DOHH2 (cell line): ENCODE results near the gene EGLN1.

Source experiments
- H3F3A ChIP-seq: fragments of 200-600 bp; sonication (generic), shearing (Covaris generic); 2 replicates; pipeline ENCODE4 v1.6.0; 2016; ENCODE audit warnings: antibody characterized with exemption, mild to moderate bottlenecking; ENCODE audit not compliant: control insufficient read depth, insufficient read depth
- H3K27ac ChIP-seq: fragments of 200-600 bp; sonication (generic); 2 replicates; pipeline ENCODE4 v1.5.1; 2014; ENCODE audit warnings: low read depth, mild to moderate bottlenecking, low read length, moderate library complexity
- H3K27me3 ChIP-seq: fragments of 200-600 bp; sonication (generic); 2 replicates; pipeline ENCODE4 v1.6.1; 2014; ENCODE audit warnings: mild to moderate bottlenecking, low read length, mixed read lengths; ENCODE audit not compliant: control insufficient read depth
- H3K36me3 ChIP-seq: fragments of 200-600 bp; sonication (generic); 2 replicates; pipeline ENCODE4 v1.6.1; 2014; ENCODE audit warnings: mild to moderate bottlenecking, low read length, moderate library complexity, mixed read lengths; ENCODE audit not compliant: control insufficient read depth
- H3K4me1 ChIP-seq: fragments of 200-600 bp; sonication (generic); 2 replicates; pipeline ENCODE4 v1.6.1; 2014; ENCODE audit warnings: mild to moderate bottlenecking, low read length, mixed read lengths; ENCODE audit not compliant: control insufficient read depth
- H3K4me2 ChIP-seq: fragments of 200-600 bp; sonication (generic); 2 replicates; pipeline ENCODE4 v1.6.0; 2014; ENCODE audit warnings: mild to moderate bottlenecking, low read length, moderate library complexity
- H3K4me3 ChIP-seq: fragments of 200-600 bp; sonication (generic); 2 replicates; pipeline ENCODE4 v1.5.1; 2014; ENCODE audit warnings: mild to moderate bottlenecking, low read length, mixed read lengths
- H3K79me2 ChIP-seq: fragments of 200-600 bp; sonication (generic); 2 replicates; pipeline ENCODE4 v1.6.1; 2014; ENCODE audit warnings: mild to moderate bottlenecking, low read length, mixed read lengths; ENCODE audit not compliant: control insufficient read depth
- H3K9me2 ChIP-seq: fragments of 200-600 bp; sonication (generic); replicated peaks from 2 replicates; pipeline ENCODE4 v1.6.1; 2014; ENCODE audit warnings: mild to moderate bottlenecking, low read length, mixed read lengths; ENCODE audit not compliant: control insufficient read depth
- H3K9me3 ChIP-seq: fragments of 200-600 bp; sonication (generic); 2 replicates; pipeline ENCODE4 v1.6.1; 2014; ENCODE audit warnings: antibody characterized with exemption, low read length, mixed read lengths; ENCODE audit not compliant: control insufficient read depth, insufficient read depth
- H4K20me1 ChIP-seq: fragments of 200-600 bp; sonication (generic); 2 replicates; pipeline ENCODE4 v1.6.0; 2014; ENCODE audit warnings: low read depth, mild to moderate bottlenecking, antibody characterized with exemption, low read length, moderate library complexity; ENCODE audit not compliant: control insufficient read depth, insufficient read depth
- EZH2phosphoT487 ChIP-seq: fragments of 200-600 bp; sonication (generic); IDR thresholded peaks from 2 replicates; pipeline ENCODE4 v1.6.1; 2017; ENCODE audit warnings: borderline replicate concordance, mild to moderate bottlenecking, antibody characterized with exemption, low read length, moderate library complexity, mixed read lengths
- TF ChIP-seq, protein P1 (sequence below): fragments of 200-600 bp; sonication (generic); IDR thresholded peaks from one replicate; pipeline ENCODE4 v1.5.1; 2014; ENCODE audit warnings: antibody characterized with exemption, mild to moderate bottlenecking, low read depth, low read length; ENCODE audit not compliant: poor library complexity, severe bottlenecking

The EGLN1 gene

DNA sequence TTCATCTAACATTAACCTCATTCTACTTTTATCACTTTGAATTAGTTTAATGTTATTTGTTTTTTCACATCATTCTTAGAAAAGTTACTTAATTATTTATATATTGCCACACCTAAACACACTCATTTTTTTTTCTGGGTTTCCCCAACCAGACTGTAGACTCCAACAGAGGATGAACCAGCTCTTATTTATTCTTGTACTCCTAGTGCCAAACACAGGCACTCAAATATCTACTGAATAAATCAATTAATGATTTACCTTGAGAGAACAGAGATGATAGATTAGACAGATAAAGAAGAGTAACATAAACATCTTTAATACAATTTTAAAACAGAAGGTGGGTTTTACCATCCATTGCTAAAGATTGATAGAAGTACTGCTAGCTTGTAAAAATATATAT lies 35.6 kb downstream of the EGLN1 start:
- TF ChIP-seq EZH2phosphoT487, result no peak
- TF ChIP-seq, protein P1, sequence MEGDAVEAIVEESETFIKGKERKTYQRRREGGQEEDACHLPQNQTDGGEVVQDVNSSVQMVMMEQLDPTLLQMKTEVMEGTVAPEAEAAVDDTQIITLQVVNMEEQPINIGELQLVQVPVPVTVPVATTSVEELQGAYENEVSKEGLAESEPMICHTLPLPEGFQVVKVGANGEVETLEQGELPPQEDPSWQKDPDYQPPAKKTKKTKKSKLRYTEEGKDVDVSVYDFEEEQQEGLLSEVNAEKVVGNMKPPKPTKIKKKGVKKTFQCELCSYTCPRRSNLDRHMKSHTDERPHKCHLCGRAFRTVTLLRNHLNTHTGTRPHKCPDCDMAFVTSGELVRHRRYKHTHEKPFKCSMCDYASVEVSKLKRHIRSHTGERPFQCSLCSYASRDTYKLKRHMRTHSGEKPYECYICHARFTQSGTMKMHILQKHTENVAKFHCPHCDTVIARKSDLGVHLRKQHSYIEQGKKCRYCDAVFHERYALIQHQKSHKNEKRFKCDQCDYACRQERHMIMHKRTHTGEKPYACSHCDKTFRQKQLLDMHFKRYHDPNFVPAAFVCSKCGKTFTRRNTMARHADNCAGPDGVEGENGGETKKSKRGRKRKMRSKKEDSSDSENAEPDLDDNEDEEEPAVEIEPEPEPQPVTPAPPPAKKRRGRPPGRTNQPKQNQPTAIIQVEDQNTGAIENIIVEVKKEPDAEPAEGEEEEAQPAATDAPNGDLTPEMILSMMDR, result no peak
- Histone ChIP-seq H3K27ac (no peak overlapping the region), H4K20me1 (peaks cover 5% of the 10 kb centered on the region; the same call in 1 of the 2 replicates)

DNA sequence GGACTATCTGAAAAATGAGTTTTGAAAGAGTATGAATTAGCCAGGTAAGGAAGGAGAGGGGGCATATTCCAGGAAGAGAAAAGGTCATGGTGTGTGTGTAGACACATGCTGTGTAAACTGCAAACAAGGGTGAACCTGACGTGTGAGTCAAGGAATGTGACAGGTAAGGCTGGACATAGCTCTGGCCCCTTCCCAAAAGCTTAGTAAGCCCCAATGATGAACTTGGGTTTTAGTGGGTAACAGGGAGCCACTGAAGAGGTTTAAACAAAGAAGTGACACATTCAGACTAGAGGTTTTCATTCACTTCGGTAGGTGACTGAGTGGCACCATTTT lies 36.7 kb downstream of the EGLN1 start:
- Histone ChIP-seq H3K4me2 (no peak overlapping the region), H3K27me3 (no peaks in the 10 kb centered on the region), H4K20me1 (peaks cover 5% of the 10 kb centered on the region; the same call in 1 of the 2 replicates), H3K36me3 (no peaks in the 10 kb centered on the region), H3K9me2 (no peaks in the 10 kb centered on the region), H3K9me3 (no peaks in the 10 kb centered on the region), H3K4me3 (no peak overlapping the region), H3K4me1 (peaks cover 18% of the 10 kb centered on the region), H3K27ac (no peak overlapping the region), H3F3A (0 out of 2 replicates have a peak, but pooled peaks cover 4% of the 10 kb centered on the region), H3K79me2 (peaks cover 68% of the 10 kb centered on the region)
- TF ChIP-seq EZH2phosphoT487, result no peak
- TF ChIP-seq, protein P1, result no peak

More for the DNA sequence above, 35.6 kb downstream of the EGLN1 start:
- H3F3A ChIP-seq, result 0 out of 2 replicates have a peak, but pooled peaks cover 4% of the 10 kb centered on the region
- no peak overlapping the region for H3K4me2 ChIP-seq
- peaks cover 18% of the 10 kb centered on the region for H3K4me1 ChIP-seq
- no peaks in the 10 kb centered on the region for H3K9me3 ChIP-seq
- no peaks in the 10 kb centered on the region for H3K9me2 ChIP-seq
- H3K27me3 ChIP-seq, result no peaks in the 10 kb centered on the region
- H3K79me2 ChIP-seq, result peaks cover 72% of the 10 kb centered on the region
- H3K36me3 ChIP-seq, result no peaks in the 10 kb centered on the region
- no peak overlapping the region for H3K4me3 ChIP-seq

DNA sequence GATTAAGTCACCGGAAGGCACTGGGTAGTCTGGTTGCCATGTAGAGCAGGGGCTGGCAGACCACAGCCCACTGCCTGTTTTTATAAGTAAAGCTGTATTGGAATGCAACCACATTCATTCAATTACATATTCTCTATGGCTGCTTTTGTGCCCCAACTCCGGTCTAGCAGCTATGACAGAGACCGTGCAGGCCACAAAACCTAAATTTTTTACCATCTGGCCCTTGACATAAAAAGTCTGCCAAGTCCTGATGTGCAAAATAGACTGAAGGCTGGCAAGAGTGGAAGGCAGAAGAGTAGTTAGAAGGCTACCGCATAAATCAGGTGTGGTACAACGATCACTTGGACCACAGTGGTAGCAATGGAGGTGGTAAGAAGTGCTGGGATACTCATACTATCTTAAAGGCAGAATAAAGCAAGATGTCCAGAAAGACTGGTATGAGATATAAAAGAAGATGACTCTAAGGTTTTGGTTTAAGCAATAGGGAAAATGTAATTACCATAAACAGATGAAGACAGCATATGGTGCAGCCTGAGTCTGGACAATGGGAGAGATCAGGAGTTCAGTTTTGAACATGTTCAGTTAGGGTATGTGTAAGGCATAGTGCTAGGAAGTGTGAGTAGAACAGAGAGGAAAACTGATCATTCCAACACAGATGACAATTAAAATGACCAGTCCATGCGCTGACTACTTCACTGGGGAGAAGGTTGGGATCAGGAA lies 37.2 kb downstream of the EGLN1 start:
- Histone ChIP-seq H4K20me1 (peaks cover 6% of the 10 kb centered on the region; the same call in 1 of the 2 replicates), H3K9me2 (no peaks in the 10 kb centered on the region), H3K27me3 (no peaks in the 10 kb centered on the region), H3K9me3 (no peaks in the 10 kb centered on the region), H3K4me1 (peaks cover 18% of the 10 kb centered on the region), H3F3A (0 out of 2 replicates have a peak, but pooled peaks cover 4% of the 10 kb centered on the region), H3K4me3 (no peak overlapping the region), H3K4me2 (no peak overlapping the region), H3K79me2 (peaks cover 65% of the 10 kb centered on the region), H3K27ac (no peak overlapping the region), H3K36me3 (no peaks in the 10 kb centered on the region)
- TF ChIP-seq, protein P1, result no peak
